ENCODE data around the gene NSUN6. TPM values are rescaled to one million over a fixed set of nuclear protein-coding genes. Genes with fewer than 3 reads are reported as not detected.

Gene NSUN6
- polyA plus RNA-seq, 1 experiment = 2.7 TPM

DNA sequence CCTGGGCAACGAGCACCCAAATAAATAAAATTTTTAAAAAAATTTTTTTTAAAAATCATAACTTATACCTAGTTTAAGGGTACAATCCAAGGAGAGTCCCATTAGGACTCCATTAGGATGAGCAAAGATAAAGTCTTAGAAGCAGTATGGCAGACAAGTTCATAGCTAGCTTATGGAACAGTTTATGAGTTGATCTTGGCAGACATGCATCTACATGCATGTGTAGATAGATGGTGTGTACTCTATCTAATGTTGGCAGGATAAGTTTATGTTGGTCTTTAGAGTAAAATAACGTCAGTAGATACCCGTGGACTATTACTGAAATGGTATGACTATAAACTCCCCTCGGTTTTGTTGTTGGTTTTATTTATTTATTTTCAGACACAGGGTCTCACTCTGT is 40.2 kb downstream of the NSUN6 start:
- no peak for DNase-seq (ENCODE audit: low read depth)
- Histone ChIP-seq H3K36me3 (ENCODE audit: control insufficient read depth, insufficient read depth, low read length) (no peaks in the 10 kb centered on the region; the same call in 1 of the 2 replicates), H3K4me3 (ENCODE audit: low read depth, low read length) (no peak overlapping the region), H3K27me3 (ENCODE audit: control insufficient read depth, insufficient read depth, low read length) (no peaks in the 10 kb centered on the region)
- CTCF ChIA-PET = no interaction called here
- POLR2A ChIA-PET = no interaction called here
- TF ChIP-seq, protein P1, sequence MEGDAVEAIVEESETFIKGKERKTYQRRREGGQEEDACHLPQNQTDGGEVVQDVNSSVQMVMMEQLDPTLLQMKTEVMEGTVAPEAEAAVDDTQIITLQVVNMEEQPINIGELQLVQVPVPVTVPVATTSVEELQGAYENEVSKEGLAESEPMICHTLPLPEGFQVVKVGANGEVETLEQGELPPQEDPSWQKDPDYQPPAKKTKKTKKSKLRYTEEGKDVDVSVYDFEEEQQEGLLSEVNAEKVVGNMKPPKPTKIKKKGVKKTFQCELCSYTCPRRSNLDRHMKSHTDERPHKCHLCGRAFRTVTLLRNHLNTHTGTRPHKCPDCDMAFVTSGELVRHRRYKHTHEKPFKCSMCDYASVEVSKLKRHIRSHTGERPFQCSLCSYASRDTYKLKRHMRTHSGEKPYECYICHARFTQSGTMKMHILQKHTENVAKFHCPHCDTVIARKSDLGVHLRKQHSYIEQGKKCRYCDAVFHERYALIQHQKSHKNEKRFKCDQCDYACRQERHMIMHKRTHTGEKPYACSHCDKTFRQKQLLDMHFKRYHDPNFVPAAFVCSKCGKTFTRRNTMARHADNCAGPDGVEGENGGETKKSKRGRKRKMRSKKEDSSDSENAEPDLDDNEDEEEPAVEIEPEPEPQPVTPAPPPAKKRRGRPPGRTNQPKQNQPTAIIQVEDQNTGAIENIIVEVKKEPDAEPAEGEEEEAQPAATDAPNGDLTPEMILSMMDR (IDR thresholded peaks at IDR 0.05; ENCODE audit: insufficient read depth, low read depth, low read length) = no peak

GRCh38 chr10:18610517-18610916 is 40.9 kb downstream of the NSUN6 start:
- H3K4me3 ChIP-seq (ENCODE audit: low read depth, low read length) = no peak overlapping the region
- DNase-seq (ENCODE audit: low read depth) = no peak
- no peaks in the 10 kb centered on the region for H3K27me3 ChIP-seq (ENCODE audit: control insufficient read depth, insufficient read depth, low read length)
- TF ChIP-seq, protein P1 (IDR thresholded peaks at IDR 0.05; ENCODE audit: insufficient read depth, low read depth, low read length) = no peak
- ChIA-PET POLR2A (no interaction called here), CTCF (interaction anchor here (0.7 kb wide), 1 partner anchor 143 kb away, joined by 4 read pairs; no protein-coding TSS in a partner anchor)
- no peaks in the 10 kb centered on the region; the same call in 1 of the 2 replicates for H3K36me3 ChIP-seq (ENCODE audit: control insufficient read depth, insufficient read depth, low read length)

- Histone ChIP-seq H3K36me3 (ENCODE audit: control insufficient read depth, insufficient read depth, low read length) (no peaks in the 10 kb centered on the region; the same call in 1 of the 2 replicates), H3K4me3 (ENCODE audit: low read depth, low read length) (no peak overlapping the region), H3K27me3 (ENCODE audit: control insufficient read depth, insufficient read depth, low read length) (no peaks in the 10 kb centered on the region)
- ChIA-PET POLR2A (no interaction called here), CTCF (no interaction called here)
- TF ChIP-seq, protein P1 (IDR thresholded peaks at IDR 0.05; ENCODE audit: insufficient read depth, low read depth, low read length) = no peak
- DNase-seq (ENCODE audit: low read depth) = no peak
These were observed 42.8 kb downstream of the NSUN6 start for GRCh38 chr10:18608596-18608995.

GRCh38 chr10:18607503-18608378 is 43.6 kb downstream of the NSUN6 start:
- TF ChIP-seq, protein P1 (IDR thresholded peaks at IDR 0.05; ENCODE audit: insufficient read depth, low read depth, low read length) = no peak
- DNase-seq (ENCODE audit: low read depth) = no peak
- ChIA-PET CTCF (interaction anchor here (0.6 kb wide), 1 partner anchor 892 kb away, joined by 3 read pairs; no protein-coding TSS in a partner anchor), POLR2A (no interaction called here)
- no peak overlapping the region for H3K4me3 ChIP-seq (ENCODE audit: low read depth, low read length)
- no peaks in the 10 kb centered on the region for H3K36me3 ChIP-seq (ENCODE audit: control insufficient read depth, insufficient read depth, low read length)
- no peaks in the 10 kb centered on the region for H3K27me3 ChIP-seq (ENCODE audit: control insufficient read depth, insufficient read depth, low read length)

- CTCF ChIA-PET = no interaction called here
- DNase-seq (ENCODE audit: low read depth) = no peak
- POLR2A ChIA-PET = no interaction called here
- no peak overlapping the region for H3K4me3 ChIP-seq (ENCODE audit: low read depth, low read length)
- TF ChIP-seq, protein P1 (IDR thresholded peaks at IDR 0.05; ENCODE audit: insufficient read depth, low read depth, low read length) = no peak
- no peaks in the 10 kb centered on the region for H3K27me3 ChIP-seq (ENCODE audit: control insufficient read depth, insufficient read depth, low read length)
- H3K36me3 ChIP-seq (ENCODE audit: control insufficient read depth, insufficient read depth, low read length) = no peaks in the 10 kb centered on the region
These were observed 45.2 kb downstream of the NSUN6 start for GRCh38 chr10:18606051-18606695.
